HG03439 (cell line): ENCODE data around the gene MCM3AP.

Source experiments
- ATAC-seq: cut with Tn5 transposase; IDR thresholded peaks from one replicate; pipeline ENCODE4 v1.9.1; 2021; ENCODE audit warnings: mild to moderate bottlenecking, moderate library complexity; ENCODE audit not compliant: unreplicated experiment

The MCM3AP gene

DNA sequence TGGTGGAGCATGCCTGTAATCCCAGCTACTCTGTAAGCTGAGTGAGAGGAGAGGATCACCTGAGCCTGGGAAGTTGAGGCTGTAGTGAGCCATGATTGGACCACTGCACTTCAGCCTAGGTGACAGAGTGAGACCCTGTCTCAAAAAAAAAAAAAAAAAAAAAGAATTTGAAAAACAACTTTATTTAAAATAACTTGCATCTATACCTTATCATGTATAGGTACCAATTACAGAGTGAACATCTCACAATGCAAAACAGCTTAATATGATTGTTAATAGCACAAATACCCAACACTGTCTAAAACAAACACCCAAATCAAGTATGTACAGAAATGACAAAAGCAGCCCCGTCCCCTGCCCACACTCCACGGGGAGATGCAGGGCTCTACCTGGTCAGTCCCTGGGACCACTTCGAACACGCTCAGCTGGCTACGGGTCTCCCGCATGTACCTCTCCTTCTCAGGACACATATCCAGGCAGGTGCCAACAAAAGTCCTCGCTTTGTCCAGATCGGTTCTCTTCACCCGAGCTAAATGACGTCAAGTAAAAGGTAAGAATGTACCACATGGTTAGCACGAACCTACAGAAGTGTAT is 10.5 kb downstream of the MCM3AP start:
- no peak for ATAC-seq

DNA sequence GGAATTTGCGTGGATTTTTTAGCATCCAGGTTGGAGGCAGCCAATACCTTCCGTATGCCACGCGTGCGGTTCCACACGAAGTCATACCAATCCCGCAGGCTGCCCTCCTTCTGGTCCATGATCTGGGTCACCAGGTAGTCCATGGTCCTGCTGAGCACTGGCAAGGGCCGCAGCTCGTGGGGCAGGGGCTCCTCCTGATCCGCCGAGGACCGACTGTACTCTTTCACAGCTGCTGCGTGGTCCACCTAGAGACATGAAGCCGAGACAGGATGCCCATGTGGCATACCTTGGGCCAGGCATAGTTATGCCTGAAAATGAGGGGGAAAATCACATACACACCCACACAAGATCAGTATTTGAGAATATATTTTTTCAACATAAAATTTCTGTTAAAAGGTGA is 12.1 kb downstream of the MCM3AP start:
- ATAC-seq, result no peak

GRCh38 chr21:46269466-46269865 is 15.9 kb downstream of the MCM3AP start:
- ATAC-seq, result no peak

GRCh38 chr21:46268371-46268770 is 17.0 kb downstream of the MCM3AP start:
- no peak for ATAC-seq

DNA sequence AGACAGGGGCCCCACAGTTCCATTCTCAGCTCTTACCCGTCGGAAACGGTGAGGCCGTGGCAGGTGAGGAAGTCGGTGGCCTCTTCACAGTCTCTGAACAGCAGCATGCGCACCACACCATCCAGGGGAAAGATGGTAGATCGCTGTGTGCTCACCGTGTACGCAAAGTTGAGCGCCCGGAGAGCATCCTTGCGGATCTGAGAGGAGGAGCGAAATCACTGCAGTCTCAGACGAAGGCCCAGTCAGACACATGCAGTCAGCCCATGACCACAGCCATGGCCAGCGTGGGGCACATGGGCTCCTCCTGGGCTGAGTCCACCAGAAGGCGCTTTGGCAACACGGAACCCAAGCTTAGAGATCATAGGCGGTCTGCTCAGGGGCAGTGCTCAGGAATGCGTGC is 18.5 kb downstream of the MCM3AP start:
- no peak for ATAC-seq

DNA sequence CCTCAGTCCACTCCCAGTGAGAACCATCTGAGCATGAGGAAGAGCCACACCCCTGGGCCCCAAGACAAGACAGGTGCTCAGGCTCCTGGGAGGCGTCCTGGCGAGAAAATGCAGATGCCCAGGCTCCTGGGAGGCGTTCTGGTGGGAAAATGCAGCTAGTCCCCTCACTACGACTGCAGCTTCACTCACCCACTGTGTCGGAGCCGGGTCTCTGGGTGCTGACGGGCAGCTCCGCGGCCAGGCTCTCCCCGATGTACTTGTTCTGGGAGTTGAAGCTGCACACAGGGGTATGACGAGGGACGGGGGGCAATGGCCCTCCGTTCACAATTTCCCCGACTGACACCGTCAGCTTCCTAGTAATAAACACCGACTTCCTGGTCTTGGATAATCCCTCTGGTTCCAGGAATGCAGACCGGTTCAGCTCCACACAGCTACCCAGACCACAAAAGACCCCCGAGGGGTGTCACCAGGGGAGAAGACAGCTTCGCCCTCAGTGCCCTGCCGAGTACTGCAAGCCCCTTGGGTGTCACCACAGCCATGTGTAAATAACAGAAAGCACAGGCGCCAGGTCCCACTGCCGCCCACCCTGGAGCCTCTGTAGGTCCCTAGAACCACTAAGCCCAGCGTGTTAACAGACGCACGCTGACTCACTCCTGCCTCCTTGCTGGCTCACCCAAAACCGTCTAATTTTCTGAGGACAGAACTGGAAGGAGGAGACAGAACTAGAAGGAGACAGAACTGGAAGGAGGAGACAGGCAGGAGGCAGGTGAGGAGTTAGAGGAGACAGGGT is 19.5 kb downstream of the MCM3AP start:
- no peak for ATAC-seq

DNA sequence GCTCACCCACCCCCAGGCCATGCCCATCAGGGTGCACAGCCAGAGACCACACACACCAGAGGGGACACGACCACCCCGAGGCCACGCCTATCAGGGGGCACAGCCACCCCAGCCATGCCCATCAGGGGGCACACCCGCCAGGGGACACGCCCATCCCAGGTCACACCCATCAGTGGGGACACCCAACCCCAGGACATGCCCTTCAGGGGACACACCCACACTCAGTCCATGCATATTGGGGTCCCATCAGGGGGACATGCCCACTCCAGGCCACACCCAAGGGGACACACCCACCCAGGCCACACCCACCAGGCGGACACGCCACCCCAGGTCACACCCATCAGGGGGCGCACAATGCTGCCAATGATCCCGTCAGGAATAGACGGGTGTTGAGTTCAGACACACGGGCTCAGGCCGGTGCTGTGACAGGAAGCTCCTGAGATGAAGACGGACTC is 20.7 kb downstream of the MCM3AP start:
- ATAC-seq, result no peak

DNA sequence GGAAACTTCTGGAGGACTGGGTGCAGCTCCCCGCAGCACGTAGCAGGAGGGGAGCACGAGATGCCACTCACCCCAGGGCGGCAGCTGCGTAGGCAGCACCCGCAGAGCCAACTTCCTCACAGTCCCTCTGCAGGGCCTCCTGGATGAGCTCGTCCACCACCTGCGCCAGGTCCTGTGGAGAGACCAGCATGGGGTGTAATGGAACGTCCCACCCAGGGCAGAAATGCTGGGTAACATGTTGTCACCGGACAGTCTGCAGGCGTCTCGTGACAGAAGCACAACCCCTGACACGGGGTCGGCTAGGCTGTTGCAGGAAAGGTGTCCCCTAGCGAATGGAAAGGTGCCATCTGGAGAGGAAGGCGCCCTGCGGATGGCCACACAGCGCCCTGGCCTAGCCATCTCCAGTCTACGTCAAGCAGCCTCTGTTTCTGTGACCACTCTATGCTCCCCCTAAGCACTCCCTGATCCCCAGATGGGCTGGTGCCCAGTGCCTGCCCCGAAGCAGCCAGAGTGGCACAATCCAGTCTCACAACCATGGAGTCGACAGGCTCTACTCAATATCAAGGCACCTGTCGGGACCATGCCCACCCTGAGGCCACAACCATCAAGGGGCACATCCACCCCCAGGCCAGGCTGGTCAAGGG is 21.2 kb downstream of the MCM3AP start:
- ATAC-seq, result no peak

GRCh38 chr21:46256501-46256994 is 28.9 kb downstream of the MCM3AP start:
- ATAC-seq, result no peak

GRCh38 chr21:46255758-46256337 is 29.6 kb downstream of the MCM3AP start:
- ATAC-seq, result no peak

- ATAC-seq, result no peak
Observed at GRCh38 chr21:46255166-46255565, 30.2 kb downstream of the MCM3AP start.

DNA sequence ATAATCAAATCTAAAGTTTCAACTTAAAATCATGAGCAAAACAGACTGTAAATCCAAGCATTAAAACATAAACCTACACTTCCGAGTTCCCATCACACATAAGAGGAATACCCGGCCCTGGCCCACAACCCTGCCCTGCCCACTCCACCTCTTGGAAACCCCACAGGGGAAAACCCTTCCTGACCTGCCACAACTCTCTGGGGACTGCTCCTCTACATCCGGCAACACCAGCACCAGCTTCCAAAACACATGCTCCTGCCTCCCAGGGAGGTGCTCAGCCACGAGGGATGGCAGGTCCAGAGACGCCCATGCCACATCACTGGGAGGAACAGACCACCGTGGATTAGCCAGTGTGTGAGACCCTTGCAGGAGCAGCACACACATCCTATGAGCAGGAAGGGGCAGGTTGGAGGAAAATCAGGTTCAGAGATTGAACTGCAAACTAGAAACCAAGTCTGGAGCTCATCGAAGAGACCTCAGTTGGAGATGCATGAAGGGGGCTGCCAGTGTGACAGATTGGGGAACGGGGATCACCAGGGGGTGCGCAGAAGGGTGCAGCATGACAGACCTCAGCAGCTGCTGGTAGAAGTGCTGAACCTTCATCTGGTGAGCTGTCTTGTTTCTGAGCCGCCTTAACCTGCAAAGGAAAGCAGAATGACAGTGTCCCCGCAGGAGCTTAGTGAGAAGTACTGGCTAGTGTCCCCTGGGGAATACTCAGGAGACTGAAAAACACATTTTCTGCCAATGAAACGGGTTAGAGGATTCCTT is 31.0 kb downstream of the MCM3AP start:
- no peak for ATAC-seq

GRCh38 chr21:46253610-46254124 is 31.7 kb downstream of the MCM3AP start:
- peak; percentile 44 for ATAC-seq

GRCh38 chr21:46252840-46253239 is 32.6 kb downstream of the MCM3AP start:
- ATAC-seq, result no peak

GRCh38 chr21:46250146-46250725 is 35.2 kb downstream of the MCM3AP start:
- no peak for ATAC-seq

- no peak for ATAC-seq
Observed at GRCh38 chr21:46248827-46249226, 36.6 kb downstream of the MCM3AP start.

DNA sequence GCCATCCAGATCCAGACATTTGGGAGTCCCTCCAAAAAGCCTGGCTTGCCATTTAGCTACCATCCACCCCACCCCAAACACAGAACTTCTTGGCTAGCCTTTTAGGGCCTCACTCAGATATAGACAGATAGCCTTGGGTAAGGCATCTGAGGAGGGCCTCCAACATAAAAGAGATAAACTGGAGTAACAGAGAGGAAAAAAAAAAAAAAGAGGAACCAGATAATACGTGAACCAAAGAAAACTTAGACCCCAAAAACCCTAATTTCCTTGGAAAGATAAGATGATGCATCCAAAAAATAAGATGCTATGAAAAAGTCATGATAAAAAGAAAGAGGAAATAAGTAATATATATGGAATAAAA is 37.0 kb downstream of the MCM3AP start:
- ATAC-seq, result no peak

DNA sequence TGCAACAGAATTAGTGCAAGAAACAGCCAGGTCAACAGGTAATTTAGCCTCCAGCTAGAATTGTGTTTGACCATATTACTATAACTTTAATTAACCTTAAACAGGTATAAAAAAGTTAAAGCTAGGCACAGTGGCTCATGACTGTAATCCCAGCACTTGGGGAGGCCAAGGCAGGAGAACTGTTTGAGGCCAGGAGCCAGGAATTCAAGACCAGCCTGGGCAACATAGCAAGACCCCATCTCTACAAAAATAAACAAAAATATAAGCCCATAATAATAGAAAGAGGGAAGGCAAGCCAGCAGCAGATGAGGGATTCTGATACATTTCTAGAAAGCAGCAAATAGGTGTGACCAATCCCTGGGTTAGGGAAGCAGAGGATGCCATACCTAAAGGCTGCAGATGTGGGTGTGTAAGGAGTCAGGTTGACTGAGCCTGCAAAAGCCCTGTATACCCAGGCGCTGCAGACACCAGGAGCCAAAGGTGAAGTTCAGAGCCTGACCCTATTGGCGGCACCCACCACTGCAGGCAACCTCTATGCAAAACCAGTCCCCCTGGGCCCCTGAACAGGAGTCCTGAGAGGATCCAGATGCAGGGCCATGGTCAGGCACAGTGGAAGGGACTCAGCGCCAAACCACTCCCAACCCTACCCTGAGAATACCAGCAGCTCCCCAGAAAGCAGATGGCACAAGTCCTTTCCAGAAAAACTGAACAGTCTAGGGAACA is 37.6 kb downstream of the MCM3AP start:
- no peak for ATAC-seq

GRCh38 chr21:46246345-46246744 is 39.1 kb downstream of the MCM3AP start:
- ATAC-seq, result no peak
